HG02588 (cell line): ENCODE results near the gene ZFX.
"Not testable (repeated sequence)": the region's sequence is repeated elsewhere in the genome, so short reads cannot be mapped to it uniquely, and the experiment has no call there.

Experiments
- ATAC-seq: cut with Tn5 transposase; IDR thresholded peaks from one replicate; pipeline ENCODE4 v1.9.1; 2021; ENCODE audit warnings: mild to moderate bottlenecking, moderate library complexity; ENCODE audit not compliant: unreplicated experiment

The ZFX gene

GRCh38 chrX:24149351-24150050 is at the start of gene ZFX:
ZFX (plus strand) TSS chrX:24149729; CDS start chrX:24172743, 23,014 bp downstream.
- ATAC-seq: peak; percentile 40

DNA sequence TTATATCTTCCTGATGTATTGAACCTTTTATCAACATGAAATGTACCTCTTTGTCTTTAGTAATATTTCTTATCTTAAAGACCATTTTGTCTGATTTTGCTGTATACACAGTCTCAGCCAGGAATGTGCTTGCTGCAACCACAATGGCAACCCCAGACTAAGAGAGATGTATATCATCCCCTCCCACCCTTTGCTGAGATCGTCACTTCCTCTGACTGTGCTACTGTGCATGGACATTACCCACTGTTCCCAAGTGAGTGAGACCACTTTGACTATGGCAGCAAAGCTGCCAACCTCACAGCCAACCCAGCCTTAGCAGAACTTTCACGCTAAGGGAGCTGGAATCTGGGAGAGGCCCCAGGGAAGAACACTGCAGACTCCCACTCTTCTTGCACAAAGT is 48.8 kb upstream of the ZFX start:
- no peak for ATAC-seq

- ATAC-seq: no peak
Measured at GRCh38 chrX:24110069-24110468, 39.5 kb upstream of the ZFX start.

DNA sequence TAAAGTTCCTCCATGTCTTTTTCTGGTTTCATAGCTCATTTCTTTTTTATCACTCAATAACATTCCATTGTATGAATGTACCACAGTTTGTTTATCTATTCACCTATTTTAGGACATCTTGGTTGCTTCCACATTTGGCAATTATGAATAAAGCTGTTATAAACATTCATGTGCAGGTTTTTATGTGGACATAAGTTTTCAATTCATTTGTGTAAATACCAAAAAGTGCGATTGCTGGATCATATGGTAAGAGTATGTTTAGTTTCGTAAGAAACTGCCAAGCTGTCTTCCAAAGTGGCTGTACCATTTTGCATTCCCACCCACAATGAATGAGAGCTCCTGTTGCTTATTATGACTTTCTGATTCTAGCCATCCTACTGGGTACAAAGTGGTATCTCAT is 36.3 kb upstream of the ZFX start:
- ATAC-seq: no peak

GRCh38 chrX:24117258-24117657 is 32.3 kb upstream of the ZFX start:
- no peak for ATAC-seq

DNA sequence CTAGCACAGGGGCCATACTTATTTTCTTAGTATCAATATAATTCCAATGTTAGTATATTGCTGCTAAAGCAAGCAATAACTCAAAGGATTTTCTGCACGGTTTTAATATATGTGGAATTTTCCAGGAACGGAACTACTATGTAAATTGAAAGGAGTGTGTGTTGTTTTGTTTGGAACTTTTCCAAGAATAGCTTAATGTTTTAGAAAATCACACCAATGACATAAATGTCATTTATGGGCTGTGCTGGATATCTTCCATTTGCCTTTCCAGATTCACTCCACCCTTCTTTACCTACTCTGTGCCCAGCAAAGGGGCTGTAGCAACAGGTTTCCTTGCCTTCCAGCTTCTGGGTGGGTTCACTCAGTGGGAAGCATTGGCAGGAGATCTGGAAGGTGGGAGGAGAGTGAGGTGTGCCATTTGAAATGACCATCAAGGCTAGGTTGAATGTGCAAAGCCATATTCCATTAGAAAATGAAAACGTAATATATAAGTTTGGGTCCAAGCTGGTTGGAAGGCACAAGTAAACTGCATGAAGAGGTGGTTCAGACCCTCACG is 25.2 kb upstream of the ZFX start:
- ATAC-seq: no peak

DNA sequence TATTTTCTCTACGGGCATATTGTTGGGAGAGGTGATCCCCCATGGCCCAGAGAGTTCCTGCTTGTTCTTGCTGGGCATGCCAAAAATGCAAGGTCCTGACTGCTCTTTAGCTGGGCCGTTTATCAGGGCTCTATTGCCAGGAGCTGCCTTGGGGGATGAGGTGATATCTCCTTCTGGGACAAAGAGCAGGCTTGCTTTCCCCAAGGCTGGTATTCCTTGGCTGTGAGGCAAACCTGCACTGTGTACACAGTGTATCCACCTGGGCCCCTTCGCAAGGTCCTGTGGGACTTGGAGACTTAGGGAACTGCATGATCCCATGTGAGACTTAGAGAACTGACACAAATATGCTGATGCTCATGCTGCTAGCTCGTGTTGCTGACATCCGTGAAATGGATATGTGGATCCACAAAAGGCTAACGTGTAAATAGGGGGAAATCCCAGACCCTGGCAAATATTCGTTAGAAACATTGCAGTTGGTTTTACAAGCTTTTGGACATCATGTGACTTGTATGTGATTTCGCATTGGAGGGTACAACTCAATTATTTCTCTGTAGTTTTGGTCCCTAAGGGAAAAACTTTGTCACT is 24.4 kb upstream of the ZFX start:
- ATAC-seq: no peak

DNA sequence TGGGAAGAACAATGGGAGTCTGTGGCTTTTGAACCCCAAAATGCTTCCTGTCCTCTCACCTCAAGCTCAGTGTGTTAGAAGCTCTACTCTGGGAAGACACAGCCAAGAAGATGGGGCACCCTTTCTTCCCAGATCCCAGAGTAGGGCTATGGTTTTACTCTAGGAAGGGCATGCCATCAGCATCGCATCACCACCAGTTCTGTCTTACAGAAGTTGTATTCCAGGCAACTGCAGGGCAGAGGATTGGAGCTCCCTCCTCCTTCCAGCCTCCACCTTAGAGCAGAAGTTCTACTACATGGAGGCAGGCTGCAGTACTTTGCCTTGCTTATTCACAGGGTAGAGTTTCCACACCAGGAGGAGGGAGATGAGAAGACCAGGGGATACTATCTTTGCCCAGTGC is 18.1 kb upstream of the ZFX start:
- ATAC-seq: no peak

DNA sequence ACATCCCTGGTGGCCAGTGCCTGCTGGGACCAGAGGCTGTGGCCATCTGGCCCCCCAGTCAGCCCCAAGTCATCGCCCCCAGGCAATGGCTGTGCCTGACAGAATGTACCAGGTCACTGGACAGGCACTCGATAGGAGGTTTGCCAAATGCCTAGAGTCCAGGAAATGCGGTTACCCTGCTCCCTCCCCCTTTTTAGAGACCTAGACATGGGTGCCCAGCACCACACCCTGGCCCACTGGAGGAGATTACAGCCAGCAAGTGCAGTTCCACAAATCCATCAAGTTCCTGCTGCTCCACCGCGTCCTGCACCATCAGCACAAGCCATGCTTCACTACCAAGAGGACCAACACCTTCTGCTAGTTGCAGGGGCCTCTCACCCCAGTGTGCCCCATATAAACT is 16.2 kb upstream of the ZFX start:
- no peak for ATAC-seq

GRCh38 chrX:24135768-24136167 is 13.8 kb upstream of the ZFX start:
- ATAC-seq: not testable (repeated sequence)

DNA sequence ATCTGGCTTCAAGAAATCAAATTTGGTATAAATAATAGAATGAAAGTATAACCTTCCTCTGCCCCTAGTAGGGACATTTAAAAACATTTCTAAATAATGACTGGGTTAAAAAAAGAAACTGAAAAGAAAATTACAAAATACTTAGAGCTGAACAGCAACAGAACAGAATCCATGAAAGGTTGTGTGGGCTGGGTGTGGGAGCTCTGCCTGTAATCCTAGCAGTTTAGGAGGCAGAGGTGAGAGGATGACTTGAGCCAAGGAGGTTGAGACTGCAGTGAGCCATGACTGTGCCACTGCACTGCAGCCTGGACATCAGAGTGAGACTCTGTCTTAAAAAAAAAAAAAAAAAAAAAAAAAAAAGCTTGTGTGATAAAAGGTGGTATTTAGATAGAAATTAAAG is 12.3 kb upstream of the ZFX start:
- ATAC-seq: no peak

GRCh38 chrX:24143982-24144381 is 5.5 kb upstream of the ZFX start:
- not testable (repeated sequence) for ATAC-seq

DNA sequence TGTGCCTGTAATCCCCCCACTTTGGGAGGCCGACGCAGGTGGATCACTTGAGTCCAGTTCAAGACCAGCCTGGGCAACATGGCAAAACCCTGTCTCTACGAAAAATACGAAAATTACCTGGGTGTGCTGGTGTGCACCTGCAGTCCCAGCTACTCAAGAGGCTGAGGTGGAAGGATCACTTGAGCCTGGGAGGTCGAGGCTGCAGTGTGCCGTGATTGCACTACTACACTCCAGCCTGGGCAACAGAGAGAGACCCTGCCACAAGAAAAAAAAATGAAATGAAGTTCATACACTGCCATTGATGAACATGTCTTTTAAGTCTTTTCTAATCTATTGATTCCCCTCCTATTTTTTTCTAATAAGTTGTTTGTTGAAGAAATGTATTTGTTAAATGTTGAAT is 5.0 kb upstream of the ZFX start:
- ATAC-seq: no peak

- no peak for ATAC-seq
Measured at GRCh38 chrX:24145303-24146186, 4.0 kb upstream of the ZFX start.

- no peak for ATAC-seq
Measured at GRCh38 chrX:24146283-24146949, 3.1 kb upstream of the ZFX start.

DNA sequence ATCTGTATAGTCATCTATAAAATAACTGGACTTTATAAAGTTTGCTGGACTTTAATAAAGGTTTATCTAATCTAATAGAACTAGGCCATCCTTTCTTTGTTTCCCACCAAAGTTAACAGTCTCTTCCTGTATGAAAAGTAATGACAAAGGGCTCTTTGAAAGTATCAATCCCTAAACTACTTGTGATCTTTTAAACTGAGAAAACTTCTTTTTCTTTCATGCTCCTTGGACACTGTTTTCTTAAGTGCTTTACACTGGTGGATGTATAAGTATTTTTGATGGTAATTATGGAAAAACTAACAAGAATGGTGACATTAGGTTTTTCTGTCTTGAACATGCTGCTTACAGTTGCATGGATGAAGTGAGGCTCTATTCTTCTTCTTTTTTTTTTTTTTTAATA is 2.4 kb upstream of the ZFX start:
- ATAC-seq: no peak

DNA sequence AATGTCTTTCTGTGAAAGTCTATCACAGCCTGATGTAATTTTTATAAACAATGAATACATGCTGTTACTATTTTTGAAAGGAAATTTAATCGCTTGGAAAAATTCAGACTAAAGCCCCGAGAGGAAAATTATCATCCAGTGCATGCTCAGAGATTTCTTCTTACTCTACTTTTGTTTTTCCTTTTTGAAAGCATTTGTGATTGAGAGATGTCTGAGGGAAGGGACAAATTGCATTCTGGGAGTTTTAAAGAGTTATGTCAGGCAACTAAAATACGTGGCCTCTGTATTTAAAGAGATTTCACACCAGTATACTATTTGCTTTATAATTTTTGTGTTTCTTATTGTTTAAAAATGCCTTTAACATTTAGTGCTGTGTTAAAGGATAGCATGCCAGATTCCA is 1.4 kb upstream of the ZFX start:
- ATAC-seq: no peak

DNA sequence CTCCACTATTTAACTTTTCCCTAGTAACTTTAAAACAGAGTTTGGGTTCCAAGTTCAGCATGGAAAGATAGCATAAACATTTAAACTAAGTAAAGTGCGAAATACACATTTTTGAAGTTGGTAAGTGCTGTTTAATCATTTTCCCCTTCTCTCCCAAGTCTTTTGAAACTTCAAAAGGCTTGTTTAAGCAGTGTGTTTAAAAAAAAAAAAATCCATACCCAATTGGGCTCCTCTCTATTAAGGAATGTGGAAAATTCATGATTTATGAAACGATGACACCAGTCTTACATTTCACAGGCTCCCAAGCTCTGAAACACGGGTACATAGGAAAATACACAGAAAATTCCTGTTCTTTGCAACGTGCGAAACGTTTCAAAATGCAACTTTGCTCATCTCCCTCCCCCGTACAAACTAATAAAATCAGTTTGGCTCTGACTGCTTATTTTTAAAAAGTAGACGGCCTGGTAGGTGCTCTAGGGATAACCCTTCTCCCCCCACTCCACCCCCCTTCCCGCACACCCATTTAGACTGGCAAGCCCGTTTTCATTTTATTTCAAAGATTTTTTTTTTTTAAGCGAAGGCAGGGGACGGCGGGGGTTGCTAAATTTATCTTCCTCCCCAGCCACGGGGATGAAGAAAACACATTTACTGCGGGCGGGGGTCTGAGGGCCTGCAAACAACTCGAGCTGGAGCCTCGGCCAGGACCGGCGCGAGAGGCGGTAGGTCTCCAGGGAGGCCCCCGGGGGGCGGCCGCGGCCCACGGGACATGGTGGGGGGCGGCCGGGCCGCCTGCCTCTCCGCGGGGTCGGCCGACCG is 786 bp upstream of the ZFX start:
- ATAC-seq: peak; percentile 7

DNA sequence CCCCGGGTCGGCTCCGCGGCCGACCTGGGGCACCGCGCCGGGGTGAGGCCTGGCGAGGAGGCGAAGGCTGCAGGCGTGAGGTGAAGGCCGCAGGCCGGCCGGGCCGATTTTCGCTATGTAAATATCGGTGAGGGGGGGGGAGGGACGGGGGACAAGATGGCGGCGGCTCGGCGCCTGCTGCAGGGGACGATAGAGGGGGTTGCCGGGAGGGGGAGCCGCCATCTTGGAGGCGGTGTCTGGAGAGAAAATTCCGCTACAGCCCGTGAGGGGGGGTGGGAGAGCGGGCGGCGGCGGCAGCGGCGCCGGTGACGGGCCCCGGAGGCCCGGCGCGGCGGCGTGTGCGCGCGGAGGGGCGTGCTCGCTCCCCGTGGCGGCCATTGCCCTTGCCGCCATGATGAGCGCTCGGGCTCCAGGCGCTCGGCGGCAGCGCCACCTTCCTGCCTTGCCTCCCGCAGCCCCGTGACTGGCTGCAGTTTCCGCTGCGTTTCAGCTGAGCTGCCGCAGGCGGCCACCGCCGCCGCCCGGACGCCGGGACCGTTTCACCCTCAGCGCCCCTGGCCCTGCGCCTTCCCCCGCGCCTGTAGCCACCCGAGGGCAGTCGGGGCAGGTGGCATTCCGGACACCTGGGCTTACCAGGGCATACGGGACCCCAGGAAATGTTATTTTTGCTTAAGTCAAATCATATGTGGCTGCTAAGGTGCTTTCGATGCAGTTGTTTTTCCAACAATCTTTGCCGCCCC is 692 bp downstream of the ZFX start:
- peak; percentile 65 for ATAC-seq

GRCh38 chrX:24150898-24151297 is 1.4 kb downstream of the ZFX start:
- ATAC-seq: no peak
